Measurements from ENCODE around the gene REXO4. TPM values are rescaled to one million over a fixed set of nuclear protein-coding genes. Genes with fewer than 3 reads are reported as not detected.

The REXO4 gene
- total and polyA plus RNA-seq, 2 of the 13 experiments (the other 11 are each of a cell fraction or from before 2014, with no cell fraction given) = 18.5 to 30.4 TPM

DNA sequence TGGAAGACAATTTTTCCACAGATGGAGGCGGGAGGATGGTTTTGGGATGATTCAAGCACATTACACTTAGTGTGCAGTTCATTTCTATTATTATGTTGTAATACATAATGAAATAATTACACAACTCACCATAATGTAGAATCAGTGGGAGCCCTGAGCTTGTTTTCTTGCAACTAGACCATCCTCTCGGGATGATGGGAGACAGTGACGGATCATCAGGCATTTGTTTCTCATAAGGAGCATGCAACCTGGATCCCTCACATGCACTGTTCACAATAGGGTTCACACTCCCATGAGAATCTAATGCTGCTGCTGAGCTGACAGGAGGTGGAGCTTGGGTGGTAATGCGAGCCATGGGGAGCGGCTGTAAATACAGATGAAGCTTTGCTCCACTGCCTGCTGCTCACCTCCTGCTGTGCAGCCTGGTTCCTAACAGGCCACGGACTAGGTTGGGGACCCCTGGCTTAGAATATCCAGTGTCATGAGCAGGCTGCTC, 40.0 kb downstream of the REXO4 start (continued):
- TF ChIP-seq SNAPC4 (CRISPR knock-in tag; IDR thresholded peaks at IDR 0.05) = 0 out of 2 replicates have a peak, but pooled peaks have one; percentile 22
- TF ChIP-seq CHD2 (IDR thresholded peaks at IDR 0.05; ENCODE audit: low read depth, low read length) = no peak
- TF ChIP-seq CENPT (CRISPR knock-in tag; IDR thresholded peaks at IDR 0.05; ENCODE audit: low read depth) = no peak
- peak; percentile 35; the same call in 1 of the 2 replicates for TF ChIP-seq SIX4 (CRISPR knock-in tag; IDR thresholded peaks at IDR 0.05)
- no peak for TF ChIP-seq ZNF44 (CRISPR knock-in tag; IDR thresholded peaks at IDR 0.05)
- TF ChIP-seq FOSL2 (CRISPR knock-in tag; IDR thresholded peaks at IDR 0.05) = no peak
- peak; percentile 37; the same call in 1 of the 2 replicates for TF ChIP-seq ELF3 (CRISPR knock-in tag; IDR thresholded peaks at IDR 0.05)
- no peak for TF ChIP-seq ZNF768 (CRISPR knock-in tag; IDR thresholded peaks at IDR 0.05)
- TF ChIP-seq ARNT2 (CRISPR knock-in tag; IDR thresholded peaks at IDR 0.05; ENCODE audit: low read depth) = no peak
- no peak for TF ChIP-seq ZNF264 (CRISPR knock-in tag; IDR thresholded peaks at IDR 0.05)
- peak; percentile 47; the same call in 1 of the 2 replicates for TF ChIP-seq IRF2 (CRISPR knock-in tag; IDR thresholded peaks at IDR 0.05)
- no peak for TF ChIP-seq ZBTB8A (CRISPR knock-in tag; IDR thresholded peaks at IDR 0.05; ENCODE audit: borderline replicate concordance, low read depth)
- no peak for TF ChIP-seq SP140L (CRISPR knock-in tag; IDR thresholded peaks at IDR 0.05; ENCODE audit: borderline replicate concordance)
- TF ChIP-seq ZNF337 (CRISPR knock-in tag; IDR thresholded peaks at IDR 0.05; ENCODE audit: borderline replicate concordance, low read depth) = no peak
- no peak for TF ChIP-seq ZNF776 (CRISPR knock-in tag; IDR thresholded peaks at IDR 0.05)
- TF ChIP-seq, protein P1, sequence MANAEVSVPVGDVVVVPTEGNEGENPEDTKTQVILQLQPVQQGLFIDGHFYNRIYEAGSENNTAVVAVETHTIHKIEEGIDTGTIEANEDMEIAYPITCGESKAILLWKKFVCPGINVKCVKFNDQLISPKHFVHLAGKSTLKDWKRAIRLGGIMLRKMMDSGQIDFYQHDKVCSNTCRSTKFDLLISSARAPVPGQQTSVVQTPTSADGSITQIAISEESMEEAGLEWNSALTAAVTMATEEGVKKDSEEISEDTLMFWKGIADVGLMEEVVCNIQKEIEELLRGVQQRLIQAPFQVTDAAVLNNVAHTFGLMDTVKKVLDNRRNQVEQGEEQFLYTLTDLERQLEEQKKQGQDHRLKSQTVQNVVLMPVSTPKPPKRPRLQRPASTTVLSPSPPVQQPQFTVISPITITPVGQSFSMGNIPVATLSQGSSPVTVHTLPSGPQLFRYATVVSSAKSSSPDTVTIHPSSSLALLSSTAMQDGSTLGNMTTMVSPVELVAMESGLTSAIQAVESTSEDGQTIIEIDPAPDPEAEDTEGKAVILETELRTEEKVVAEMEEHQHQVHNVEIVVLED (CRISPR knock-in tag; IDR thresholded peaks at IDR 0.05; ENCODE audit: borderline replicate concordance) = no peak
- no peak for TF ChIP-seq ZFP62 (CRISPR knock-in tag; IDR thresholded peaks at IDR 0.05)
- TF ChIP-seq, protein P2, sequence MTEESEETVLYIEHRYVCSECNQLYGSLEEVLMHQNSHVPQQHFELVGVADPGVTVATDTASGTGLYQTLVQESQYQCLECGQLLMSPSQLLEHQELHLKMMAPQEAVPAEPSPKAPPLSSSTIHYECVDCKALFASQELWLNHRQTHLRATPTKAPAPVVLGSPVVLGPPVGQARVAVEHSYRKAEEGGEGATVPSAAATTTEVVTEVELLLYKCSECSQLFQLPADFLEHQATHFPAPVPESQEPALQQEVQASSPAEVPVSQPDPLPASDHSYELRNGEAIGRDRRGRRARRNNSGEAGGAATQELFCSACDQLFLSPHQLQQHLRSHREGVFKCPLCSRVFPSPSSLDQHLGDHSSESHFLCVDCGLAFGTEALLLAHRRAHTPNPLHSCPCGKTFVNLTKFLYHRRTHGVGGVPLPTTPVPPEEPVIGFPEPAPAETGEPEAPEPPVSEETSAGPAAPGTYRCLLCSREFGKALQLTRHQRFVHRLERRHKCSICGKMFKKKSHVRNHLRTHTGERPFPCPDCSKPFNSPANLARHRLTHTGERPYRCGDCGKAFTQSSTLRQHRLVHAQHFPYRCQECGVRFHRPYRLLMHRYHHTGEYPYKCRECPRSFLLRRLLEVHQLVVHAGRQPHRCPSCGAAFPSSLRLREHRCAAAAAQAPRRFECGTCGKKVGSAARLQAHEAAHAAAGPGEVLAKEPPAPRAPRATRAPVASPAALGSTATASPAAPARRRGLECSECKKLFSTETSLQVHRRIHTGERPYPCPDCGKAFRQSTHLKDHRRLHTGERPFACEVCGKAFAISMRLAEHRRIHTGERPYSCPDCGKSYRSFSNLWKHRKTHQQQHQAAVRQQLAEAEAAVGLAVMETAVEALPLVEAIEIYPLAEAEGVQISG (CRISPR knock-in tag; IDR thresholded peaks at IDR 0.05) = peak; percentile 39; the same call in 1 of the 2 replicates
- TF ChIP-seq MIER3 (CRISPR knock-in tag; IDR thresholded peaks at IDR 0.05; ENCODE audit: borderline replicate concordance) = no peak
- peak; percentile 41; the same call in 1 of the 2 replicates for TF ChIP-seq FOXA3 (CRISPR knock-in tag; IDR thresholded peaks at IDR 0.05)
- no peak for TF ChIP-seq ZKSCAN8 (CRISPR knock-in tag; IDR thresholded peaks at IDR 0.05; ENCODE audit: borderline replicate concordance)
- TF ChIP-seq SMAD3 (CRISPR knock-in tag; IDR thresholded peaks at IDR 0.05) = no peak
- TF ChIP-seq ZNF792 (CRISPR knock-in tag; IDR thresholded peaks at IDR 0.05) = no peak
- TF ChIP-seq NBN (conservative IDR thresholded peaks at IDR 0.05) = no peak
